PFSK-1 (cell line): ENCODE results near the gene CCDC86.

Experiments used
- POLR2AphosphoS5 ChIP-seq: IDR thresholded peaks from 2 replicates; pipeline ENCODE4 v1.6.1; 2012; ENCODE audit warnings: low read depth, mild to moderate bottlenecking, control low read depth, low read length, moderate library complexity
- SIN3A ChIP-seq: IDR thresholded peaks from 2 replicates; pipeline ENCODE4 v1.6.1; 2012; ENCODE audit warnings: mild to moderate bottlenecking, low read length, moderate library complexity, borderline replicate concordance; ENCODE audit not compliant: insufficient read depth

DNA sequence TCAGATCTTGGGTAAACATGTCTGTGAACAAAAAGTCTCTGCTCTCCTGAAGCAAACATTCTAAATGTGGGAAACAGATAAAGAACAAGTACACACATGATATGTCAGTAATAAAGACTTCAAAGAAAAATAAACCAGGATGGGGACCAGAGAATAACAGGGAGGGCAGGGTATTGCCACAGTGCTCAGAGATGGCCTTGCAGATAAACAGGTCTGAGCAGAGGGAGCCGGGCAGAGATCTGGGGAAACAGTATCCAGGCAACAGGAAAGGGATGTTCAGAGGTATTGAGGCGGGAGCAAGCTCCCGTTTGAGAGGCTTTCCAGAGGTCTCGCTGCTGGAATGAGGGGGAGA is 2.9 kb downstream of the CCDC86 start:
- no peak for TF ChIP-seq POLR2AphosphoS5
- TF ChIP-seq SIN3A, result no peak
